Measurements from ENCODE around the gene SETMAR.

- no peak for TF ChIP-seq CTCF (conservative IDR thresholded peaks at IDR 0.05; ENCODE audit: low read length)
- TF ChIP-seq EZH2phosphoT487 (IDR thresholded peaks at IDR 0.05; ENCODE audit: borderline replicate concordance, low read depth, low read length) = no peak
Measured at GRCh38 chr3:4355401-4356219, 52.4 kb downstream of the SETMAR start.
